T47D (cell line): ENCODE results near the gene THAP8.
"Not testable (repeated sequence)": the region's sequence is repeated elsewhere in the genome, so short reads cannot be mapped to it uniquely, and the experiment has no call there.

Source experiments
- DNase-seq, 2 experiments: peaks; one replicate each; pipeline versions ENCODE4 v3.0.0 to v3.0.0-alpha.2; 2011 to 2012; ENCODE audit warnings: low read depth in 1 of 2, low spot score in 1 of 2
- JUND ChIP-seq: IDR thresholded peaks from 2 replicates; pipeline ENCODE4 v1.6.1; 2012; ENCODE audit warnings: low read depth
- in situ Hi-C: cut with HindIII; loops from 2 replicates; pipeline ENCODE4 v1.10.0; 2016; ENCODE audit warnings: low sequenced_read_pairs, low pct_unique_long_range_greater_than_20kb

Gene THAP8

DNA sequence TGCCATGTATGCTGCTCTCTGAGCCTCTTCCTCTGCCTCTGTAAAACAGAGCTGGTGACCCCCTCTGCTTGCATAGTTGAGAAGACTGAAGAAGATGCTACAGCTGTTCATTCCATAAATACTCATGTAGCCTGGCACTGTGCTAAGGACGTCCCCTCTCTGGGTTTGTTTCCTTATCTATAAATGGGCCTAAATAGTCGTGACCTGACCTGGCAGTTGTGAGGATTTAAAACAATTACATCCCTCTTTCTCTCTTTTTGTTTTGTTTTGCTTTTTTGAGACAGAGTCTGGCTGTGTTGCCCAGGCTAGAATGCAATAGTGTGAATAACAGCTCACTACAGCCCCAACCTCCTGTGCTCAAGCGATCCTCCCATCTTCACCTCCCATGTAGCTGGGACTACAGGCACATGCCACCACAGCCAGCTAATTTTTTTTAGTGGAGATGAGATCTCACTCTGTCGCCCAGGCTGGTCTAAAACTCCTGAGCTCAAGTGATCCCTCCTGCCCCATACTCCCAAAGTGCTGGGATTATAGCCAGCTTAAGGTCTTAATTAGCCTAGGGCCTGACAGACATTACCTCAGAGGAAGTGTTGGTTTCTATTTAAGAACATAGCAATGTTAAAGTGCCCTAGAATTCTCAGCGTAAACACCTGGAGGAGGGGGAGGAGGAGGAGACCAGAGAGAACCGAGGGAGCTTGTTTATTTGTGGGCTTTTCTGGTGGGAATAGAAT is 5.3 kb upstream of the THAP8 start:
- no peak for DNase-seq
- TF ChIP-seq JUND: no peak
- in situ Hi-C loops: no loop called here

DNA sequence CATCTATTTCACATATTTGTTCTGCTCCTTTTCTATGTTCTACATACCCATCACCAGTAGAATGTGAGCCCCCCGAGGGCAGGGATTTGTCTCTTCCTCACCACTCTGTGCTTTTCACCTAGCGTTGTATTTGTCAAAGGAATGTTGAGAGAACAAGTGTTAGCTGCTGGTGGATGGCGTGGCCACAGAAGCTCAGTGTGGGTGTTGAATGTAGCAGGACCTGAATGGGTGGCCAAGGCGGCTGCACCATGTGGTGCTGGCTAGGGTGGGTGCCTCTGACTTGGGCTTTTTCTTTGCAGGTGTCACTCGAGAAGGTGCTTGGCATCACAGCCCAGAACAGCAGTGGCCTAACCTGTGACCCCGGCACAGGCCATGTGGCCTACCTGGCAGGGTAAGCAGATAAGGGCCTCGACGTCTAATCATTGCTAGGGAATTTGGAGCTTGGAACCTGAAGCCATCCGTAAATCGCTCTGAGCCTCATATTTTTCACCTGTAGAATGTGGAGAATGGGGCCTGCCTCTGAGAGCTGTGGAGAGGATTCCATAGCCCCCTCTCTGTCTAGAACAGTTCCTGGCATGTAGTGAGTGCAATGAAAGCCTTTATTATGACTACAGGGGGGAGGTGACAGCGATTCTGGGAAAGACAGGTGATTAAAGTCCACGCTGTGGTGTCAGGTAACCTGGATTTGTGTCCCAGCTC is 4.5 kb upstream of the THAP8 start:
- DNase-seq: no peak
- in situ Hi-C loops: no loop called here
- no peak for TF ChIP-seq JUND

DNA sequence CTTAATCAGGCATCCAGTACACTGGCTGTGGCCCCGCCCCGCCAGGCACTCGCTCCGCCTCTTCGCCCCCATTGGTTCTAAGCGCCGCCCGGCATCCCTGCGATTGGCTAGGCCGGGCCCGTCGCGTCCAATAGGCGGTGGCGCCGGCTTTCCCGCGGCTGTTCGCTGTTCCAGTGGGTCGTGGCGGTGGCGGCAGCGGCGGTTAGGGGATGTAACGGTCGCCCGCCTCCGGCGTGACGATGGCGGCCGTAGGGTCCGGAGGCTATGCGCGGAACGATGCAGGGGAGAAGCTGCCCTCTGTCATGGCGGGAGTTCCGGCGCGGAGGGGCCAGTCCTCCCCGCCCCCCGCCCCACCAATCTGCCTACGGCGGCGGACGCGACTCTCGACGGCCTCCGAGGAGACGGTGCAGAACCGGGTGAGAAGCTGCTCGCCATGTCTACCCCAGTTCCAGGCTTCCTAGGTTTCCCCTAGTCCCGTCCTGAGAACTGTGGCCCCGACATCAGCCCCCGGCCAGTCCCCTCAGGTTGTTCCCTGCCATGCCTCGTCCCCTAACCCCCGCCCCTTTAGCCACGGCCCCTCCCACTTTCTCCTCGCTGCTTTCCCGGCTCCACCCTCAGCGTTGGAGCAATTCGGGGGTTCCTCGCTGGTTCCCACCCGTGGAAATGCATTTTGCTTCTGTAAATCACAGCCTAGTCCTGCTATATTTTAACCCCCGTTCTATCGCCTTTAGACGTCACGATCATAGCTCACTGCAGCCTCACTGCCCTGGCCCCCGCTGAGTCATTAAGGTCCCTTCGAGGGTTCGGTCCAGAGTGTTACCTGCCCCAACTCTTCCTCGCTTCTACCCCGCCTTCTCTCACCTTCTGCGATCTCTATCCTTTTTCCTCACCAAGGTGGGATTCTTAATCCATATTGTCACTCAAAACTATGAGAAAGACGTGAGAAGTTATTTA is 925 bp upstream of the THAP8 start, which contains the start of gene WDR62:
Gene WDR62, plus strand, starts transcription at position 165 of the 954 bp plus-strand sequence. Its CDS starts 75 bp downstream, at position 240.
- in situ Hi-C loops: no loop called here

DNA sequence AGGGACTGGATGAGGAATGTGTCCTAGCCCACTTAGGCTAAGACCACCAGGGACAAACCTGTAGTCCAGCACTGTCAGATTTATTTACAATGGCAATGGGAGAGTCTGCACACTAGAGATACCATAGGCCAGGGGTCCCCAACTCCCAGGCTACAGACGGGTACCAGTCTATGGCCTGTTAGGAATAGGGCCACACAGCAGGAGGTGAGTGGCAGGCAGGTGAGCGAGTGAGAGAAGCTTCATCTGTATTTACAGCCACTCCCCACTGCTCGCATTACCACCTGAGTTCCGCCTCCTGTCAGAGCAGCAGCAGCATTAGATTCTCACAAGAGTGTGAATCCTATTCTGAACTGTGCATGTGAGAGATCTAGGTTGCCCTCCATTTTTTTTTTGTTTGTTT is 2.4 kb downstream of the THAP8 start:
- in situ Hi-C loops: no loop called here
- peak in 1 of 2 experiments; percentile 77 for DNase-seq
- TF ChIP-seq JUND: no peak

More for the DNA sequence above, 925 bp upstream of the THAP8 start, which contains the start of gene WDR62:
- peak; percentile 91 to 92 for DNase-seq
- TF ChIP-seq JUND: no peak

DNA sequence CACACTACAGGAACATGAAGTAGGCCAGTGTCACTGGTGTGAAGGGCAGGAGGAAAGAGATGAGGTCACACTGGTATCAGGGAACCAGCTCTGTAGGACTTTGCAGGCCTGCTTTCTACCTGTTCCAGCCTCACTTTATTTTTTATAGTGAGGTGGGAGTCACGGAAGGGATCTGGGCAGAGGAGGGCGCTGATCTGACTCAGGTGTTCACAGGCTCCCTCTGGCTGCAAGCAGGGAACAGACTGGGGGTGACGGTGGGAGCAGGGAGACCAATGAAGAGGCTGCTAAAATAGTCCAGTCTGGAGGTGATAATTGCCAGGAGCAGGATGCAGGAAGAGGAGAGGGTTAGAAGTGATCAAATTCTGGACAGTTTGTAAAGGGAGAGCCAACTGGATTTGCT is 2.8 kb downstream of the THAP8 start:
- TF ChIP-seq JUND: no peak
- in situ Hi-C loops: no loop called here
- peak in 1 of 2 experiments; percentile 48 for DNase-seq

DNA sequence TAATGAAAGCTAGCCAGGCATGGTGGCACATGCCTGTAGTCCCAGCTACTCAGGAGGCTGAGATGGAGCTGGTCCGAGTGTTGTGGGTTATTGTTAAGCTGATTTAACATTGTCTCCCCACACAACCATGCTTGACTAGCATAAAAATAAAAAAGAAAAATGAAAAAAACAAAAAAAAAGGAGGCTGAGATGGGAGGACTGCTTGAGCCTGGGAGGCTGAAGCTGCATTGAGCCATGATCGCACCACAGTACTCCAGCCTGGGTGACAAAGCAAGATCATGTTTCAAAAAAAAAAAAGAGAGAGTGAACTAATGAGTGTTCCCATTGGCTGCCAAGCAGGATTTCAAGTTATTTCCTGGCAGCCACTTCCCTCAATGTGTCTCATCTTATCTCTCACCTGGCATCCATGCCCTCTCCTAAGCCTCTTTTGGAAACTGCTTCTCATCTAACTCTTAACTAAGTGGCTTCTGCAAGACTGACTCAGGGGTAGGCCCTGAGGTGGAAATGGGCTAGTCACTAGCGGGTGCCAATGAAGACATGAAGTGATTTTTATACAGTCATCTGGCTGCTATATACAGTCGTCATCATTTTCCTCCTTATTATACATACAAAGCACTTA is 4.9 kb downstream of the THAP8 start:
- TF ChIP-seq JUND: no peak
- in situ Hi-C loops: no loop called here
- DNase-seq: no peak

DNA sequence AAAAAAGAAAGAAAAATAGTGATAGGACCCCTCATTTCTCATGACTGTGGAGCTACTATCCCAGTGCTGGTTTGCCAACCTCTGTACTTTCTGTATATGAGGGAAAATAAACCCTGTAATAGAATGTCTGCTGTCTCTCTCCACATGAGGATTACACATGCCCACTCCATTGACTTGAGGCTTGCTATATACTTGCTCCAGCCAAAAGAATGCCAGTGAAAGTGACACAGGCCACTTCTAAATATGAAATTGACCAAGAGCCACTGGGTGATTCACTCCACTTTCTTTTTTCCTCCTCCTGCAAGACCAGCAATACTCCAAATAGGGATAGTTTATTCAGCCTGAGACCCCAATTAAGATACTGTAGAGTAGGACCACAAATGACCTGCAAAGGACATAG is 6.2 kb downstream of the THAP8 start:
- DNase-seq: no peak
- no peak for TF ChIP-seq JUND
- in situ Hi-C loops: no loop called here

DNA sequence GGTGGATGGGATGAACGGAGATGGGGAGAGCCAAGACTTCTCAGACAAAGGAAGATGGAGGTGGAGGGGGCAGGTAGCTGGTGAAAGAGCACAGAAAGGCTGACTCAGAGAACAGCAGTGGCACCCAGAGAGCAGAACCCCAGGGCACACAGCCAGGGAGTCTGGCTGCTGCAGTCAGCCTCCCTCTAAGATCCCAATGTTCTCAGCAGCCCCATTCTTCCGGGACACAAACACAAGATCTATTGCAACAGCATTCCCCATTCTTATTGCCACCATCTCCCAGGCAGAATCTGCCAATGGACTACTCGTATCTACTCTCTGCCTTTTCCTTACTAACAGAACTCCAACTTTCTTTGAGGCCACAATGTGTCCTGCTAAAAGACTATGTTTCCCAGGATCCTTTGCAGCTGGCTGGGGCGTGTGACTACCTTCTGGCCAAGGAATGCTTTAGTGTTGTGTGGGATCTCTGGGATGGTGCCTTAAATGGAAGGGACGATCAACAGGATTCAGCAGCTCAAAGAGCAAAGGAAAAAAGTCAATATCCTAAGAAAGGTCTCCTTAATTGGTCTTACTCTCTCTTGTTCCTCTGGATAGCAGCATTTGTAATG is 7.5 kb downstream of the THAP8 start:
- no peak for DNase-seq
- TF ChIP-seq JUND: no peak
- in situ Hi-C loops: no loop called here

DNA sequence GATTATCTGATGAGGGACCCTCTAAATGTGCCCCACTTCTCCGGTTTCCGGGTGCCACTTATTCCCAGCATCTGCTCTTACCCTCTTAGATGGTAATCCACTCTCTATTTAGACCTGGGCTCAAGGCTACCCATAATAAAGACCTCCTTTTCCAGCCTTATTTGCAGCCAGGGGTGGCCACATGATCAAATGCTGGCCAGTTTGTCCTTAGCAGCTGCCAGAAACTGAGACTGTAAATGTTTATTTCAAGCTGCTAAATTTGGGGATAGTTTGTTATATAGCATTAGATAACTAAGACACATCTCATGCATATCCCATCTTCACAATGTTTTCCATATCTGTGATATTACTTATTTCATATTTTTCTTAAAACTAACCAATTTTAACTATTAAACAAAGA is 10.1 kb downstream of the THAP8 start:
- in situ Hi-C loops: no loop called here
- no peak for DNase-seq
- TF ChIP-seq JUND: no peak

DNA sequence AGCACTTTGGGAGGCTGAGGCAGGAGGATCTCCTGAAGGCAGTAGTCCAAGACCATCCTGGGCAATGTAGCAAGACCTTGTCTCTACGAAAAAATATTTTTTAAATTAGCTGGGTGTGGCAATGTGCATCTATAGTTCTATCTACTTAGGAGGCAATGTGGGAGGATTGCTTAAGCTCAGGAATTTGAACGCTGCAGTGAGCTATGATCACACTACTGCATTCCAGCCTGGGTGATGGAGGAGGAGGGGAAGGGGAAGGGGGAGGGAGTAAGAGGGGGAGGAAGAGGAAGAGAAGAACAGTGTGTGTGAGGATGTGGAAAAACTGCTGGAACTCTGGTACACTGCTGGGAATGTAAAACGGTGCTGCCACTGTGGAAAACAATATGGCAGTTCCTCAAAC is 12.3 kb downstream of the THAP8 start:
- TF ChIP-seq JUND: no peak
- in situ Hi-C loops: no loop called here
- DNase-seq: peak; percentile 16 to 73

DNA sequence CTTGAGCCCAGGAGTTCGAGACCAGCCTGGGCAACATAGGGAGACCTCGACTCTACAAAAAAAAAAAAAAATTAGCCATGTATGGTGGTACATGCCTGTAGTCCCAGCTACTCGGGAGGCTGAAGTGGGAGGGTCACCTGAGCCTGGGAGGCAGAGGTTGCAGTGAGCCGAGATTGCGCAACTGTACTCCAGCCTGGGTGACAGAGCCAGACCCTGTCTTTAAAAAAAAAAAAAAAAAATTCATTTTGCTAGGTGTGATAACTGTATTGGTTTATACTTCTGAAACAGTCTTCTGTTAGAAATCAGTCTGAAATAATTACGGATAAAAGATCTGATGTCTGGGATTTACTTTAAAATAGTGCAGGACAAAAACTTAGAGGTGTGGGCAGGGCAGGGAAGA is 13.0 kb downstream of the THAP8 start:
- in situ Hi-C loops, DNase-seq: not testable (repeated sequence)

DNA sequence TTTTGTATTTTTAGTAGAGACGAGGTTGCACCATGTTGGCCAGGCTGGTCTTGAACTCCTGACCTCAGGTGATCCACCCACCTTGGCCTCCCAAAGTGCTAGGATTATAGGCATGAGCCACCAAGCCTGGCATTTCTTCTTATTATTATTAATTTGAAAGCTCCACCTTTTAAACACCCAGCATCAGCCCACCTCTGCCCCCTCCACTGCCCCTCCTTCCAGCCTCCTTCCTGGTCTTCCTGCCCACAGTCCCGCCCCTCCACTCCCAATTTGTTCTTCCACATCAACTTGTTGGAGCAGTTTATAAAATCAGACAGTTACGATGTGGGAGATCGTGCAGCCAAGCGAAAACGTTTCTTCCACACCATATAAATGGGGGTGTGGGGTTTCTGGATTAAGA is 13.6 kb downstream of the THAP8 start:
- DNase-seq: no peak
- TF ChIP-seq JUND: no peak
- in situ Hi-C loops: no loop called here
